Type B pancreatic cell (in vitro differentiated cells): ENCODE data around the gene FGF9. TPM values are rescaled to one million over a fixed set of nuclear protein-coding genes. Genes with fewer than 3 reads are reported as not detected.

ENCODE experiments used
- DNase-seq: peaks from one replicate; pipeline ENCODE4 v3.0.0; 2021; ENCODE audit warnings: mixed read lengths; ENCODE audit not compliant: unreplicated experiment; ENCODE audit errors: extremely low spot score
- H3K27ac Mint-ChIP-seq: 2 replicates; pipeline ENCODE4 v1.8.0; 2021; ENCODE audit warnings: mild to moderate bottlenecking, mixed read lengths
- H3K27me3 Mint-ChIP-seq: 2 replicates; pipeline ENCODE4 v1.8.0; 2021; ENCODE audit warnings: mixed read lengths
- H3K36me3 Mint-ChIP-seq: 2 replicates; pipeline ENCODE4 v1.8.0; 2021; ENCODE audit warnings: mixed read lengths
- H3K4me1 Mint-ChIP-seq: one replicate; pipeline ENCODE4 v1.8.0; 2021; ENCODE audit warnings: mixed read lengths; ENCODE audit not compliant: unreplicated experiment
- H3K4me3 Mint-ChIP-seq: 2 replicates; pipeline ENCODE4 v1.8.0; 2021; ENCODE audit warnings: mild to moderate bottlenecking, mixed read lengths
- H3K9me3 Mint-ChIP-seq: 2 replicates; pipeline ENCODE4 v1.8.0; 2021; ENCODE audit warnings: mixed read lengths
- total RNA-seq: library from RNA; stranded (reverse); gene quantifications from 2 replicates; pipeline ENCODE4 v1.2.1, GENCODE V29; 2021; ENCODE audit warnings: low replicate concordance
- TF ChIP-seq, protein P1 (sequence below): fragments of 200-600 bp; sonication (generic); conservative IDR thresholded peaks from 2 replicates; pipeline ENCODE4 v1.5.0; 2021; ENCODE audit warnings: antibody characterized with exemption, mild to moderate bottlenecking

Gene FGF9
- total RNA-seq, 1 donor from 2014 or later, result 7.6 TPM

DNA sequence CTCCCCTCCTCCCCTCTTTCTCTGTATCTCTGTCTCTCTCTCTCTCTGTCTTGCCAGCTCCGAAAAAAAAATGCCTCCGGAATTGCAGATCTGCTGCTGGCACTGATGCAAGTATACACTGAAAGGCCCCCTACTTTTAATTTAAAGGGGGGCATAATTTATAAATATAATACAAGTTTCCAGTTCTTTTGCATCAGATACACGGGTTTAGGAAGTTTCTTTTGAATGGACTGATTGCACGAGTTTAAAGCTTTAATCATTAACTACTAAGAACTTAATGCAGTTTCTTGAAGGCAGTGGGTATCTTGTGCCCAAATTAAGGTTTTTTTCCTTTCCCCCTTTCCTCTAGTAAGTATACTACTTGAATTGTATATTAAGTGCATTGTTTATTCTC is 1.4 kb downstream of the FGF9 start:
- Mint-ChIP-seq H3K27me3 (peaks cover 65% of the 10 kb centered on the region), H3K36me3 (no peaks in the 10 kb centered on the region), H3K4me3 (peak overlapping the region; percentile 96), H3K27ac (peak overlapping the region; percentile 66), H3K4me1 (peaks cover 23% of the 10 kb centered on the region), H3K9me3 (no peaks in the 10 kb centered on the region)
- TF ChIP-seq, protein P1, sequence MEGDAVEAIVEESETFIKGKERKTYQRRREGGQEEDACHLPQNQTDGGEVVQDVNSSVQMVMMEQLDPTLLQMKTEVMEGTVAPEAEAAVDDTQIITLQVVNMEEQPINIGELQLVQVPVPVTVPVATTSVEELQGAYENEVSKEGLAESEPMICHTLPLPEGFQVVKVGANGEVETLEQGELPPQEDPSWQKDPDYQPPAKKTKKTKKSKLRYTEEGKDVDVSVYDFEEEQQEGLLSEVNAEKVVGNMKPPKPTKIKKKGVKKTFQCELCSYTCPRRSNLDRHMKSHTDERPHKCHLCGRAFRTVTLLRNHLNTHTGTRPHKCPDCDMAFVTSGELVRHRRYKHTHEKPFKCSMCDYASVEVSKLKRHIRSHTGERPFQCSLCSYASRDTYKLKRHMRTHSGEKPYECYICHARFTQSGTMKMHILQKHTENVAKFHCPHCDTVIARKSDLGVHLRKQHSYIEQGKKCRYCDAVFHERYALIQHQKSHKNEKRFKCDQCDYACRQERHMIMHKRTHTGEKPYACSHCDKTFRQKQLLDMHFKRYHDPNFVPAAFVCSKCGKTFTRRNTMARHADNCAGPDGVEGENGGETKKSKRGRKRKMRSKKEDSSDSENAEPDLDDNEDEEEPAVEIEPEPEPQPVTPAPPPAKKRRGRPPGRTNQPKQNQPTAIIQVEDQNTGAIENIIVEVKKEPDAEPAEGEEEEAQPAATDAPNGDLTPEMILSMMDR, result no peak
- DNase-seq, result no peak

DNA sequence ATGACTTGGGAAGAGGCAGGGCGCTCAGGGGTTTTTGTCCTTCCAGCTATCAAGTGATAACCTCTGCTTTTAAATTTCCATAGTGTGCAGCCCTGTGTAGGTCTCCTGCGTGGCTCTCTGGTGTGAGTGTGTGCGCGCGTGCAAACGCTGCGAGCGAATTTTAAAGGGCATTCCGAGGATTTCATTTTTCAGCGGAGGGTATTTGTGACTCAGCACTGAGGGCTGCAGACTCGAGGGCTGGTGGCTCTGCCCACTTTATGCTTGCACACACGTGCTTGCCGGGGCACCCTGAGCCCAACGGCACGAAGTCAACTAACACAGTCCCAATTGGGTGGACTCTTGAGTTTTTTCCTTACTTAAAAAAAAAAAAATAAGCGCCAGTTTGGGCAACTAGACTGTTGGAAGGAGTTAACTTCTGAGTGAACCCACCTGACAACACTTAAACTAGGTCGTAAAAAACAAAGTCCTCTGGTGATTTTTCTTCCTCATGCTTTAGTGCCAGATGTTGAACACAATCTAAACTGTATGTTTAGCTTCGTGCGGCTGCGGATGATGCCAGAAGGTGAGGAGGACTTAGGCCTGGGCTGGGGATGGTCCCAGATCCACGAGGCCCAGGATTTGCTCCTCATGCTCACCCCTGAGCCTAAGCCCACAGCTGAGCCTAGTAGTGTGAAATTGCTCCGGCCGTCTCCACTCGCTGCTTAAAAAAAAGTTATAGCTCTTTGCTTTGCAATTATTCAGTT is 2.1 kb downstream of the FGF9 start:
- no peak for DNase-seq
- H3K27ac Mint-ChIP-seq, result peak overlapping the region; percentile 74
- no peaks in the 10 kb centered on the region for H3K36me3 Mint-ChIP-seq
- H3K9me3 Mint-ChIP-seq, result no peaks in the 10 kb centered on the region
- H3K27me3 Mint-ChIP-seq, result peaks cover 63% of the 10 kb centered on the region
- H3K4me1 Mint-ChIP-seq, result peaks cover 23% of the 10 kb centered on the region
- peak overlapping the region; percentile 96 for H3K4me3 Mint-ChIP-seq
- TF ChIP-seq, protein P1, result no peak

DNA sequence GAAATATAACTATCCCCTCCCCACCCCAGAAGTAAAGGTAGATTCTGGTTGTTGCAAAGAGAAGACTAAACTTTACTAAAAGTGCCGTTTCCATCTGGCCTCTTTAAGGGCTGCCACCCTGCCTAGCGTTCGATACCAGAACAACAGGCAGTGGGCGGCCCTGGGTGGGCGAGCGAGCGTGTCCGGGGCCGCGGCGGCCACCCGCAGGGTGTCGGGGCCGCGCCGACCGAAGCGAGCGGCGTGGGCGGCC is 2.6 kb downstream of the FGF9 start:
- no peak for DNase-seq
- H3K9me3 Mint-ChIP-seq, result no peaks in the 10 kb centered on the region
- H3K36me3 Mint-ChIP-seq, result no peaks in the 10 kb centered on the region
- TF ChIP-seq, protein P1, result peak; percentile 68
- H3K4me1 Mint-ChIP-seq, result peaks cover 22% of the 10 kb centered on the region
- H3K27ac Mint-ChIP-seq, result peak overlapping the region; percentile 74
- peak overlapping the region; percentile 96 for H3K4me3 Mint-ChIP-seq
- peaks cover 59% of the 10 kb centered on the region for H3K27me3 Mint-ChIP-seq

DNA sequence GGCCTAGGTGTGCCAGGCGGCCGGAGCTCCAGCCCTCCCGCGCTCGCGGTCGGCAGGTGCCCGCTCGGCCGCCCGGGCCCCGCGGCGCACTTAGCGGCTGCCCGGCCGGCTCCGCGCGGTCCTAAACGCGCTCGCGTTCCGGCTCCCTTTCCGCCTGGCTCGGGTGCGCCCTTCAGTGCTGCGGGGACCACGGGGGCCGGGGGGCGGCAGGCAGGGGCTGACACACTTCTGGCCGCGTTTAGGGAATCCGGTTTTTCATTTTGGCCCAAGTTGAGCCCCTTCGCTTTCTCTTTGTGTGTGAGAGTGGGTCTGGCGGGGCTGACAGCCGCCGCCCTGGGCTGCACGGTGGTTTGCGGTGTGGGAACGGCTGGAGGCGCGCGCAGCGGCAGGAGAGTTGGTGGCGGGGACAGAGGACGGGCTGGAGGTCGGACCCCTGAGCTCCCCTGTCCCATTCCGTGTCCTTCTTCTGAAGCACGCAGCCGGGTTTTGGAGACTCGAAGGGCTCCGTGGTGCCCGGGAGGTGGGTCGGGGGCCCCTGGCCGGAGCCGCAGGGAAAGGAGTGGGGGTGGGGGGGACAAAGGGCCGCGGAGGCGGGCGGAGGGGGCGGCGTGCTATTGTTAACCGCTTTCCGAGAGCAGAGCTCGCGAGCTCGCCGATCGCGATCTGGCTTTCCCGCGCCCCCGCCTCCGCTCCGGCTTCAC is 3.1 kb downstream of the FGF9 start:
- Mint-ChIP-seq H3K27ac (no peak overlapping the region), H3K36me3 (no peaks in the 10 kb centered on the region)
- TF ChIP-seq, protein P1, result no peak

DNA sequence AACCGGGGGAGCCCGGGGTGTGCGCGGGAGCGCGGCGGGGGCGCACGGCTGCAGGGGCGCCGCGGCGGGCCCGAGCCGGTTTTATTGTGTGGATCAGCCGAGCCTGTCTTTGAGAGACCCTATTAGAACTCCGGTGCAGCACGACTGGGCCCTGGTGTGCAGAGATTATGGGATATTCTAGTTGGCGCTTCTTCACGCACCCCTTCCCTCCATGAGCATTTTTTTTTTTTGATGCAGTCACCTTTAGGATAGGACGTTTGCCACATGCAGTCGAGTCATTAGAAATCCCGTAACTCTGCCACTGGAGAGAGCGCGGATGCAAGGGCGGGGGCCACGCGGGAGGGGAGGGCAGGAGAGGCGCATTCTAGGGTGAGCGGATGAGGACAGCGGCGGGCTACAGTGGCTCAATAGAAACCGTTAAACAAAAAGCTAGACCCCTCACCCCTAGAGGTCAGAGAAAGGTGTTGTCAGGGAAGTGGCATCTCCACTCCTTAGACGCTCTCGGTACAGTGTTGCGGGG is 3.7 kb downstream of the FGF9 start:
- Mint-ChIP-seq H3K27me3 (peaks cover 55% of the 10 kb centered on the region), H3K4me1 (peaks cover 15% of the 10 kb centered on the region), H3K9me3 (no peaks in the 10 kb centered on the region), H3K27ac (peak overlapping the region; percentile 82), H3K4me3 (peak overlapping the region; percentile 94), H3K36me3 (no peaks in the 10 kb centered on the region)
- DNase-seq, result no peak
- TF ChIP-seq, protein P1, result peak; percentile 15

More for the DNA sequence above, 3.1 kb downstream of the FGF9 start:
- peaks cover 17% of the 10 kb centered on the region for H3K4me1 Mint-ChIP-seq
- peaks cover 57% of the 10 kb centered on the region for H3K27me3 Mint-ChIP-seq
- DNase-seq, result no peak
- H3K9me3 Mint-ChIP-seq, result no peaks in the 10 kb centered on the region
- peak overlapping the region; percentile 89 for H3K4me3 Mint-ChIP-seq
